ENCODE measurements around the gene LTV1. TPM values are rescaled to one million over a fixed set of nuclear protein-coding genes. Genes with fewer than 3 reads are reported as not detected.

The LTV1 gene
- total and polyA plus RNA-seq, 2 of the 8 experiments (the other 6 are each of a cell fraction or from before 2014, with no cell fraction given), result 8.0 to 46.9 TPM

GRCh38 chr6:143877584-143878271, 34.6 kb downstream of the LTV1 start (continued):
- TF ChIP-seq ATF2 (IDR thresholded peaks at IDR 0.05; ENCODE audit: low read length) (no peak), RBBP5 (IDR thresholded peaks at IDR 0.05; ENCODE audit: borderline replicate concordance, low read depth, low read length) (no peak)

Measured in H1 (cell line).